HG03045 (cell line): ENCODE measurements around the gene VASP.

Experiments used
- ATAC-seq: cut with Tn5 transposase; IDR thresholded peaks from one replicate; pipeline ENCODE4 v1.9.1; 2021; ENCODE audit warnings: mild to moderate bottlenecking, moderate library complexity; ENCODE audit not compliant: unreplicated experiment

Gene VASP

DNA sequence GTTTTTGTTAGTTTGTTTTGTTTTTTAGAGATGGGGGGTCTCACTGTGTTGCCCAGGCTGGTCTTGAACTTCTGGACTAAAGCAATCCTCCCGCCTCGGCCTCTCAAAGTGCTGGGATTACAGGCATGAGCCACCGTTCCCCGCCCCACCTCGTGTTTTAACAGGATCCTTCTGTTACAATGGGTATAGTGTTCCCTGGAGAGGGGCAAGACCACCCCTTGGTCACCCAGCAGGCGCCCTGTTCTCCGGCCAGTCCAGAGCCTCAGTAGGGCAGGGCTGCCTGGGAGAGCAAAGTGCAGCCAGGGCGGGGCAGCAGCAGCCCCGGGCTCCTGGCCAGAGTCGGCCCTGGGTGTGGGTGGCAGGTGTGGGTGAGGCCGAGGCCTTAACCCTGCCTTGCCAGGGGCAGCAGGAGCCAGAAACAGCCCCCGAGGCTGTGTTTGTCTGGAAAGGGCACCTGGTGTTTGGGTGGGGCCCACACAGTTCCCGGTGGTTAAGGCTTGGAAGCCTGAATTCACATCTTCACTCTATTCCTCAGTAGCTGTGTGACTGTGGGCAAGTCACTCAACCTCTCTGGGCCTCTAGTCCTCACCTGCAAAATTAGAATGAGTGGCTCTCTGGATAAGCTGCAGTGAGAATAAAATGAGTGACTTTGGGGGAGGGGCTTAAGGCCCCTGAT lies 7.2 kb downstream of the VASP start:
- no peak for ATAC-seq

- no peak for ATAC-seq
Observed at GRCh38 chr19:45515081-45515624, 7.9 kb downstream of the VASP start.

GRCh38 chr19:45515807-45516401 lies 8.6 kb downstream of the VASP start:
- ATAC-seq = no peak

- ATAC-seq = no peak
Observed at GRCh38 chr19:45517238-45517637, 10.0 kb downstream of the VASP start.

DNA sequence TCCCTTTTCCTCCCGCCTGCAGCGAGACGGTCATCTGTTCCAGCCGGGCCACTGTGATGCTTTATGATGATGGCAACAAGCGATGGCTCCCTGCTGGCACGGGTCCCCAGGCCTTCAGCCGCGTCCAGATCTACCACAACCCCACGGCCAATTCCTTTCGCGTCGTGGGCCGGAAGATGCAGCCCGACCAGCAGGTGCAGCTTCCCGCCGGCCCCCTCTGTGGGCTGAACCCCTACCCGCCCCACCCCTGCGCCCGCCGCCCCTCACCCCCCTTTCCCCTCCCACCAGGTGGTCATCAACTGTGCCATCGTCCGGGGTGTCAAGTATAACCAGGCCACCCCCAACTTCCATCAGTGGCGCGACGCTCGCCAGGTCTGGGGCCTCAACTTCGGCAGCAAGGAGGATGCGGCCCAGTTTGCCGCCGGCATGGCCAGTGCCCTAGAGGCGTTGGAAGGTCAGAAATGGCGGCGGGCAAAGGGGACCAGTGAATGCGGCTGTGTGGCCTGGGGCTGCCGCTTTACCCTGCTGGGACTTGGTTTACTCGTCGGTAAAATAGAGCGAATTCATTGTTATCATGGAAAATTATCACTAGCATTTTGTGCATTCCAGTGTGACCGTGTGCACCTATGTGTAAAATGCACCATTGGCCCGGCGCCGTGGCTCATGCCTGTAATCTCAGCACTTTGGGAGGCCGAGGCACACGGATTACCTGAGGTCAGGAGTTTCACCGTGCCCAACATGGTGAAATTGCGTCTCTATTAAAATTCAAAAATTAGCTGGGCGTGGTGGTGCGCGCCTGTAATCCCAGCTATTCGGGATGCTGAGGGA lies 10.6 kb downstream of the VASP start:
- no peak for ATAC-seq

- no peak for ATAC-seq
Observed at GRCh38 chr19:45518469-45518826, 11.2 kb downstream of the VASP start.

- ATAC-seq = no peak
Observed at GRCh38 chr19:45522010-45522941, 15.0 kb downstream of the VASP start.

- ATAC-seq = peak; percentile 72
Observed at GRCh38 chr19:45523642-45524256, 16.5 kb downstream of the VASP start.

DNA sequence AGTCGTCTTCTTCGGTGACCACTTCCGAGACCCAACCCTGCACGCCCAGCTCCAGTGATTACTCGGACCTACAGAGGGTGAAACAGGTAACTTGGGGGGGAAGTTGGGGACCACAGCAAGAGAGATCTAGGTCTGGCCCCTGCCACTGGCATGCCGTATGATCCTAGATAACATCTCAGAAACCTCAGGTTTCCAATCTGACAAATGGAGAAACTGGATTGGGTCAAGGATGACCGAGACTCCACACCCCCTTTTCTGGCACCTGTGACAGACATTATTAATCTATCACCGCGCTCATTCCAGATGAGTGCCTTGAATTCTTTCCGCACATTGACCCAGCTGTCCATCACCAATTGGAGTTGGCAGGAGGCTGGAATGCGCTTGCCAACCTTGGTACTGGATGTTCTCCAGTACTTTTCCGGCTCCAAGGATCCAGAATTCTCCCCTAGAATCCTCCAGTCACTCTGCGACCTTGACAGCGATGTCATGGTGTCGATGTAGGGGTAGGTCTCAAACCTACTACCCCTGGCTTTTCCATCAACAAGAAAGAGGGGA lies 17.4 kb downstream of the VASP start:
- ATAC-seq = no peak

DNA sequence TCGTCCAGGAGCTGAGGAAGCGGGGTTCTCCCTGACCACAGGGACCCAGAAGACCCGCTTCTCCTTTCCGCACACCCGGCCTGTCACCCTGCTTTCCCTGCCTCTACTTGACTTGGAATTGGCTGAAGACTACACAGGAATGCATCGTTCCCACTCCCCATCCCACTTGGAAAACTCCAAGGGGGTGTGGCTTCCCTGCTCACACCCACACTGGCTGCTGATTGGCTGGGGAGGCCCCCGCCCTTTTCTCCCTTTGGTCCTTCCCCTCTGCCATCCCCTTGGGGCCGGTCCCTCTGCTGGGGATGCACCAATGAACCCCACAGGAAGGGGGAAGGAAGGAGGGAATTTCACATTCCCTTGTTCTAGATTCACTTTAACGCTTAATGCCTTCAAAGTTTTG lies 18.9 kb downstream of the VASP start:
- no peak for ATAC-seq

DNA sequence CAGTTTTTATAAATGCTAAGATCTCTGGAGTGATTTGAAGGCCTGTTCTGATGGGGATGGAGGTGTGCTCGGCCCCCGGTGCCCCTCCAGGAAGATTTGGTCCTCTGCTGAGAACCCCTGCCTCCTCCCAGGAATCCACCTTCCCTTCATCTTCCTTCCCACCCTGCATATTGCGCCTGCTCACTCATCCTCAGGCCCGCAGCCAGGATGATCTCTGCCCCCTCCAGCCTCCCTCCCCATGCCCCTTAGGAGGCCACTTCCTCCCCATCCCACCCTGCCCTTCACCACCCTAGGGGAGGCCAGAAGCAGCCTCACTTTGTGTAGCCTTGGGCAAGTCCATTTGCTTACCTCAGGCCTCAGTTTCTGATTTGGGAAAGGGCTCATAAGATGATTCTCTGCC lies 19.7 kb downstream of the VASP start:
- no peak for ATAC-seq

DNA sequence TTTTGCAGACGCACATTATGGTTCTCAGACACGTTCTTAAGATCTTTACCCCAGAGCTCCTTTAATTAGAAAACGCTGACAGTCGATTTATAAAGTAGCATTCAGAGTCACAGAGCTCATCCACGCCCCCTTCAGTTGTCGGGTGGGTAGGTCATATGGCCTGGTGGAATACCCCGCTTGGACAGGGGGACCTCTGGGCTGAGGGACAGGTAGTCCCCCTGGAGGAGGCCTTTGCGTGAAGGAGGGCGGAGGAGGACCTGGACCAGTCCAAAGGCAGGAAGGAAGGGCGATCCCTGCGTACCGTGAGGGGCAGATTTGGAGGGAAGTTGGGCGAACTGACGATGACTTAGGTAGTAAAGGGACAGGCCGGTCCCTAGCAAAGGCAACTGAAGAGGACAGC lies 20.5 kb downstream of the VASP start:
- no peak for ATAC-seq

DNA sequence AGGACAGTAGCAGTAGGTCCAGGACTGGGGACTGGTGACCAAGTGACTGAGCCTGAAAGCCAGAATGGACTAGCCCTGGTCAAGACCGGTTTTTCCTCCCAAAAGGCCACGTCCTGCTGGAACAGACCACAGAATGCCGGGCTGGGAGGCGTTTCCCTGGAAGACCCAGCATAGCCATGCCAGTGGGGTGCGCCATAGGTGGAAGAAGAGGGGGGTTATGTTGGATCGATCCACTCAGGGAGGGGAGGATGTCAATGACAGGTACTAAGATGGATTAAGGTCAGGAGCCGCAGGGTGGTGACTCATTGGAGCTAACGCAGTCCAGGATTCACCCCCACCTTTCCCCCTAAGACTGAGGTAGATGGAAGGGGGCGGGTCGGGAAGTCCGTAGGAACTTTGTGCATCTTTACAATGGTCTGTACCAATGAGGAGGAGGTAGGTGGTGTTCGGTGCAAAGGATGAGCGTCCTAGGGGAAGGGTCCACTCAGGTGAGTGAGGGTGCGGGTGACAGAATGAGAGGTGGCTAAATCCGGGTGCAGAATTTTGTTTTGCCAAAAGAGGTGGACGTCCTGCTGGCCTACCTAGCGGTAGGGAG lies 21.0 kb downstream of the VASP start:
- ATAC-seq = no peak

- ATAC-seq = no peak
Observed at GRCh38 chr19:45528744-45529419, 21.6 kb downstream of the VASP start.

DNA sequence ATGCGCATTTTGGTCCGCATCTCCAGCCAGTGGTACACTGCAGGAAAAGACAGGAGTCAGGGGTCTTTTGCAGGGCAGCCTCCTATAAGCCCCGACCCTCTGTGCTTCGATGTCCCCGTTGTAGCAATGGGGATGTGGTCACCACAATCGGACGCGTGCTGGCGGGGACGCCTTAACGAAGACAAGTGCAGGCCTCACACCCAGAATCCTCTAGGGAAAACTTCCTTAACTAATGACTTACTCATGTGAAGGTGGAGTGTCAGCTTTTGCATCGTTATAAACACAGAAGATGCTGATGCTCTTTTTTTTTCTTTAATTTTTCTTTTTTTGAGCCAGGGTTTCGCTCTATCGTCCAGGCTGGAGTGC lies 22.1 kb downstream of the VASP start:
- no peak for ATAC-seq

DNA sequence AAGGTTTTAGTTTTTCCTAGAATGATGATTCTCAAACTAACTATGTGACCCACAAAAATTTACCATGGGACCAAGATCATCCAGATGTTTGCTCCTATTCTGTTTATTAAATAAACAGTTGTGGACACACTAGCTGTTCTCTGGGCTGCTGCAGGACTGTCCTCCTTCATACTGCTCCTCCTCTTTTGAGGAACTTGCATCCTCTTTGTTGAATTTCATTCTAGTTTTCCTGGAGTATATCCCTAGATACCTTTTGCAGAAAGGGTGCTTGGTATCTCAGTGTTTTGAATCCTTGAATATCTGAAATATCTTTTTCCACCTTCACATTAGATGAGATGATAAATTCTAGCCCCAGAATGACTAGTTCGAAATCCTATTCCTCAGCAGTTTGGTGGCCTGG lies 24.1 kb downstream of the VASP start:
- ATAC-seq = no peak

GRCh38 chr19:45539459-45539858 lies 32.2 kb downstream of the VASP start:
- no peak for ATAC-seq

DNA sequence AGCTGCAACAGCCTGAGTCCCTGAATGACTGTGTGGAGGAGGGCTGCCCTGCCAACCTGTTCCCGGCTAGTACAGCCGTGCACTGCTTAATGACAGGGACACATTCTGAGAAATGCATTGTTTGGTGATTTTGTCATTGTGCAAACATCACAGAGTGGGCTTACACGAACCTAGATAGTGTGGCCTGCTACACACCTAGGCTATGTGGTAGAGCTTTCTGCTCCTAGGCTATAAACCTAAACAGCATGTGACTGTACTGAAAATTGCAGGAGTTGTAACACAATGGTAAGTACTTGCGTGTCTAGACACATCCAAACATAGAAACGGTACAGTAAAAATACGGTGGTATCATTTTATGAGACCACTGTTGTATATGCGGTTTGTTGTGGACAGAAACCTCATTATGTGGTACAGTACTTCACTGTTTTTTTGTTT lies 35.0 kb downstream of the VASP start:
- ATAC-seq = no peak

- no peak for ATAC-seq
Observed at GRCh38 chr19:45547211-45547770, 40.0 kb downstream of the VASP start.
